KG1 (cell line): ENCODE measurements around the gene MAN1A2.

Source experiments
- DNase-seq: peaks from one replicate; lab custom pipeline; 2025; lab: John Stamatoyannopoulos, UW

The MAN1A2 gene

DNA sequence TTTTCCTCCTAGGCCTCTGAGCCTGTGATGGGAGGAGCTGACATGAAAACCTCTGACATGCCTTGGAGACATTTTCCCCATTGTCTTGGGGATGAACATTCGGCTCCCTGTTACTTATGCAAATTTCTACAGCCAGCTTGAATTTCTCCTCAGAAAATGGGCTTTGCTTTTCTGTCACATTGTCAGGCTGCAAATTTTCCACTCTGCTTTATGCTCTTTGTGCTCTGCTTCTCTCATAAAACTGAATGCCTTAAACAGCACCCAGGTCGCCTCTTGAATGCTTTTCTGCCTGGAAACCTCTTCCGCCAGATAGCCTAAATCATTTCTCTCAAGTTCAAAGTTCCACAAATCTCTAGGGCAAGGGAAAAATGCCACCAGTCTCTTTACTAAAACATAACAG lies 191.9 kb downstream of the MAN1A2 start:
- no peak for DNase-seq

DNA sequence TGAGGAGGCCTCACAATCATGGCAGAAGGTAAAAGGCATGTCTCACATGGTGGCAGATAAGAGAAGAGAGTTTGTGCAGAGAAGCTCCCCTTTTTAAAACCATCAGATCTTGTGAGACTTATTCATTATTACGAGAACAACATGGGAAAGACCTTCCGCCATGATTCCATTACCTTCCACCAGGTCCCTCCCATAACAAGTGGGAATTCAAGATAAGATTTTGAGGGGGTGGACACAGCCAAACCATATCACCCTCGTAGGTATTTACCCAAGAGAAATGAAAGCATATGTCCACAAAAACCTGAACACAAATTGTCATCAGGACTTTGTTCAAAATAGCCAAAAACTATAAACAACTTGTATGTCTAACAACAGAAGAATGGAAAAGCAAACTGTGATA lies 192.7 kb downstream of the MAN1A2 start:
- no peak for DNase-seq

DNA sequence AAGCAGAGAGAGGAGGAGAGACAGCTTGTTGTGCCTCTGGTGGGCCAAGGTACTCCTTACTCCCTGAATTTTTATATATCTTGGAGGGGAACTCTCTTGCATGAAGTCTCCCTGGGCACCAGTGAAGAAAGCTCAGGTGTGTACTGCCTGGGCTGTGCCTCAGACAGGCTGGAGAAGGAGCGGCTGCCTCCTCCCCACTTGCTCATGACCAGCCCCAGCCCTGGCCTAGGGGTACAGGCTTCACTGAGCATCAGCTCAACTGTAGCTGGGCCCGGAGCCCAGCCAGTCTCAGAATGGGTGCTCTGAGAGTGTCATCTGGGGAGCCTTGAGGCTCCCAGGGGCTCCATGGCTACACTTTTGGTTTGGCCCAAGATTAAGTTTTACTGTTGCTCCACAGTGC lies 193.8 kb downstream of the MAN1A2 start:
- DNase-seq: no peak

DNA sequence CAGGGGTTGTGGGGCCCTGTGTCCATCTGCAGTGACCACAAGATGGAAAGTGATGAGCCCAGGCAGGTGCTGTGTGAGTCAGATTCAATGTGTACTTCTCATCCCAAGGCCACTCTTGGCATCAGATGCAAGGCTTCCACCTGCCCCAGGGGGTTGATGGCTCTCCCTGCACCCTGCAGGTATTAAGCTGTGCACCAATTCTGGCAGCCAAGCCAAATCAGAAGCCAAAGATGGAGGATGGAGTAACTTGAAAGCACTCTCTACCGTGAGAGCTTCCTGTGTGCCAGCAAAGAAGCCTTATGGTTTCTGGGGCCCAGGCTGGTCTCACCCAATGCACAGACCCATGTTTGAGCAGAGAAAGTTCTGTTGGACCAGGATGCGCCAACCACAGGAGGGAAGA lies 194.3 kb downstream of the MAN1A2 start:
- DNase-seq: no peak

DNA sequence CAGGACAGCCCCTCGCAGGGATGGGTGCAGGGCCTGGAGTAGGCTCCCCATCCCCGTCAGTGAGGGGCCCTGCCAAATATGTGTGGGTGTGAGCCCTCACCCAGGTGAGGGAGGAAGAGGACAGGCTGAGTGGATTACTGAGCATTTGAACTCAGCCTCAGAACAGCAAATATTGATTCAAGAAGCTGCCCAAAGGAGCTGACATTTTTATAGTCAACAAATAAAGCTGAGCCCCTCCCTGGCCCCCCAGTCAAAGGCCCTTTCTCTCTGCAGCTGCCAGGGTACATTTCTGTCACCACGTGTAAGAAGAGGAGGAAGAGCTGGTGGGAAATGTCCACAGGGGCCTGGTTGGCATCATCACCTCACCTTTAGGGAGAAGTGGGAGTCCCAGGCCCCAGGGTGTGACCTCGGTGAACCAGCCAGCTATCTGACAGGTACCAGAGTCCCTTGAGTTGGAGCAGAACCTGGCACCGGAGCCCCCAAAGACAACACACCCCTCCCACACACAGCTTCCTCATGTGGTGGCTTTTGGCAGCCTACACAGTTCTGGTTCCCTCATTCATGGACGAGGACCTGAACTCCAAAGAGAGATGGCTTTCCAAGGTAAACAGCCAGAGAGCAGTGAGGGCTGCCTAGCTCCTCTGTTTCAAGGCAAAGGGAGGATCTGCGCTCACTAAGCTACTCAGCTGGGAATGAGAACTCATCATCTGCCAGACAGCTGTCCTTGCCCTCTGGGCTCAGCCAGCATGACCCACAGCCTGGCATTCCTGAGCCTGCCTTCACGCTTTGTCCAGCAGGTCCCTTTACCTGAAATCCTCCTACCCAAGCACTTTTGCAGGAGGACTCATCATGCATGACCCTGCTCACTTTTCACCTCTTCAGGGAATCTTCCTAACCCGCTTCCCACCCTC lies 195.6 kb downstream of the MAN1A2 start:
- DNase-seq: no peak

DNA sequence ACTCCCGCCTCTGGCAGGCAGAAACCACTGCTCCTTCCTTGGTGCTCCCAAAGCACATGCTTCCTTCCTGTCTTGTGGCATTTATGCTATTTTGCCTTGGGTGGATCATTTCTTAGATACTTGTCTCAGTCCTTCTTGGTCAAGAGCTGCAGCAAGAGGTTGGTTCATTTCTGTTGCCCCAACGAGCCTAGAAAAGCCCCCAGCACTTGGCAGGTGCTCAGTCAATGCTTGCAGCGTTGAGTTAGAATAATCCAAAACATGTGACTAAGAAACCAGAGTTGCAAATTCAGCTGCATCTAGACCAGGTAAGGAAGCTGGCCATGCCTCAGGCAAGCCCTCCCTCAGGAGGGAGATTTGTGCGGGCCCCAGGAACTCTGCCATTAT lies 196.2 kb downstream of the MAN1A2 start:
- DNase-seq: no peak

DNA sequence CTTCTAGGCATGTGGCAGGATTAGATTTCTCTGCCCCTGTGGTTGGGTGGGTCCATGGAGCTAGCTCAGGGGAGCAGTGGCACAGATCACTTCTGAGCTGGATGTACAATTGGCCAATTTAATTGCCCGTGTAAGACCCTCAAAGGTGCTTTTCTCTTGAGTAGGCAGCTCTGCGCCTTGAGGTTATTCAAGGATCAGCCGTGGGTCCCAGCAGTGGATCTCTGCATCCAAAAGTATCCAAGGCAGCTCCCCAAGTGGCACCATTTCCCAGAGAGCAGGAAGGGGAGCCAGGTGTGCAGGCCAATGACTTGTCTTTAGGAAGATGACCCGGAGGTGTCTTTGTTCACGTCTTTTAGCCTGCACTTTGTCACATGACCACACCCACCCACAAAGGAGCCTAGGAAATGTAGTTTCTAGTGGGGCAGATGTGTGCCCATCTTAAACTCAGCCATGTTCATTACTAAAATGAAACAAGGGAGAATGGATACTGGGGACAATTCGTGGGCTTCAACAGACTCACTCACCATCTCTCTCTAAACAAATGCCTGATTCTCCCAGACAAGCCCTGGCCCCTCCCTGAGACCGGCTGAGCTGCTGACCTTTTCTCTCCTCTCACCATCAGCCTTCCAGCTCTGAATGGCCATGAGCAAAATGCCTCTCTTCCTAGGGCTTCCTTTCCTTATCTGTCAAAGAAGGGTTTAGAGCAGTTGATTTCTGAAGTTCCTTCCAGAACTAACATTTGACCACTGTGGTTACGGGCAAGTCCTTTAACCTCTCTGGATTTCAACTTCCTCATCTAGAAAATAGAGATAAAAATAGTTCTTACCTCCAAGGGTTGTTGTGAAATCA lies 197.2 kb downstream of the MAN1A2 start:
- no peak for DNase-seq

DNA sequence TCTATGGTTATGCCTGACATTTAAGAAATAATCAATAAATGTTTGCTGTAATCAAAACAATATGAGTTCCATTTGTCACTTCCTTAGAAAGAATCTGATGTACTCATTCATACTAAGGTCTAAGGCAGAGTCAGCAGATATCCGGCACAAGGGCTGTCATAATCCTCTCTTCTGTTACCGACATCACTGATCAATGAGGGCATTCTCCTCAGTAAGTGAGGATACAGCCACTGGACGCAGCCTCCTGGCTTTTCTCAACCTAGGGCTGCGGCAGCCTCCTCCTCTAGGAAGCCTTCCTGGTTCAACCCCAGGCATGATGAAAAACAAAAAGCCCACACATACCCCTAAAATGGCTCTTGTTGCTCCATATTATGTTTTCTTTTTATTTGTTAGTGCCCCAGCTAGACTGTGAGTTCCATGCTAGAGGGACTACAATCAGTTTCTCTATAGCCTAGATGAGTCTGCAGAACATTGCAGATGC lies 197.9 kb downstream of the MAN1A2 start:
- no peak for DNase-seq

DNA sequence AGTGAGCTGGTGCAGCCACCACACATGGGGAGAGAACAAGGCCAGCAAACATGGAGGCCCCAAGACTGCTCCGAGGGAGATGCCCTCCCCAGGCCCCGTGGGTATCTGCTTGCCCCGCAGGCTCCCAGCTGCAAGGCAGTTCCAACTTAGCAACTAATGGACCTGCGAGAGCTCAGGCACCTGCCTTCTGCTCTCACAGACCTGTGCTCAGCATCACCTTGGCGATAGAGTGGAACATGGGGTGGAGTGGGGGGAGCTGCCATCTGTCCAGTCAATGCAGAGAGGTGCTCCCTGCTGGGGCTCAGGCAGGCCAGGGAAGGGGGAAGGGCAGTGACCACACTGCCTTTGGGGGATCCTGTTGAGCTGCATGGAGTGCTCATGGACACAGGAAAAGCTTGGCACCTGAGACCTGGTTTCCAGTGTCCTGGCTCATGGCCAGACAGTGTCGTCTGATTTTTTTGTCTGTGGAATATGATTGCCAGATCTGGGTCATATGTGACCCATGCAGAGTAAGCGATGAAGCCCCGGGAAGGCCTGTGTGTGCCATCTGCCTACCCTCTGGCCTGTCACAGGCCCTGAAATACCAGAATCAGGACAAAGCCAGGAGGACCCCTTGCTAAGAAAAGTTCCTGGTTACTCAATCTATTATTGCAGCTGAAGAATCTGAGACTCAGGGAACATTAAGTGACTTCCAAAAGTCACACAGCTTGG lies 198.7 kb downstream of the MAN1A2 start:
- no peak for DNase-seq

DNA sequence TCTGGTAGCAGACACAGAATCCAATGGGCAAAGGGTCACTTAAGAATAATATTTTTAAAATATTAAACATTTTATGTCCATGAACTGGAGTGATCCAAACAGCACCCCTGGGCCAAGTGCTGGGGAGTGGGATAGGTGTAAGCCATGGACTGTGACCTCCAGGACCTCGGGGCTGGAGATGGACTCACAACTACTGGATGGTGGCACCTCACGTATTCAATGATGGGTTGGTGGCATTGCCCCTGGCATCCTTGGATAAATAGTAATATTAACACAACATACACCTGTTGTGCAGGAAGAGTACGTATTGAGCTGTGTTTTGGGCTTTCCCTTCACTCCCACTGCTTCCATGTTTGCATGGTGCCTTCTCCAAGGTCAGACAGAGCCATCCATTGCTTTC lies 199.3 kb downstream of the MAN1A2 start:
- DNase-seq: no peak

DNA sequence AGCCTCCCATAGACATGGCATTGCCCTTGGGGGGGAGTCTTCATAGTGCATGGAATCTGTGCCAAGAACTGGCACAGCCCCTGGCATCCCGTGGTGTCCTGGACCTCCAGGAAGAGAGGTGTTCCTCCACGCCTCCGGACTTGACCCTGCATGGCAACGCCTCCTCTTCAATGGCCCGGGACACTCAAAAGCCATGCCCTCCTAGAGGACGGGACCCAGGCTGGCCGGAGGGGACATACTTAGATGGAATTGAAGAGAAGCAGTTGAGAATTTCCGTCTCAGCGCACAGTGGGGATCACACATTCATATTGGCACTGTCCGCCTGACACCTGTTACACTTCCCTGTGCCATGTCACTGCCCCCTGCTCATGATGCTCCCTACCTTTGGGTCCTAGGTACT lies 200.2 kb downstream of the MAN1A2 start:
- DNase-seq: no peak

DNA sequence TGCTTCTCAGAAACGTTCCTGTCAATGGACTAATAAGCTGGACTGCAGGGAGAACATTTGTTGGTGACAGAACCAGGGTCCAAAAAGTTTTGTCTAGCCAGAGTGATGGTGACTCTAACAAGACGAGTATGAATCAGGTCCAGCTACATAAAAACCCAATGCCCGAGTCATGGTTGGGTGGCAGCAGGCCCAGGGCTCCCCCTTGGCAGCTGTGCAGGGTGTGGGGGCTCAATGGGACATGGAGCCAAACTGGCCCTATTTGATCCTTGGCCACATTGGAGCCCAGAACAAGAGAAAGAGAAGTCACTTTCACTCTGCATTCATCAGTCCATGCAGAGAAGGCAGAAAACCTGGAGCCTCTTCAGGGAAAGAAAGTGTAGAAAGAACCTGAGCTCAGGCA lies 200.7 kb downstream of the MAN1A2 start:
- no peak for DNase-seq

DNA sequence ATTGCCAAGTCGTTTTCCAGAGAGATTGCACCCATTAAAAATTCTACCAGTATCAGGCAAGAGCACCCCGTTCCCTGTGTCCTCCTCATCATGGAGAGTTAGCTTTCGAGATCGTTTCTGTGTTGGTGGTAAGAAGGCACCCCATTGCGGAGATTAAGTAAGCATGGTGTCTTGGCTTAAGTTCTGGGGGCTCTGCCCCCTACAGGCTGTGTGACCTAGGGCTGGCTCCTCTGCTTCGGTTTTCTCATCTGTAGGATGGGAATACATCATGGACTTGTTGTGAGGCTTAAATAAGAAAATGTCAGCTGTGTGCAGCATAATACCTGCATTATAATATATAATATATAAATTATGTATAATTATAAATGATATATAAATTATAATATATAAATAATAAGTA lies 201.8 kb downstream of the MAN1A2 start:
- no peak for DNase-seq

DNA sequence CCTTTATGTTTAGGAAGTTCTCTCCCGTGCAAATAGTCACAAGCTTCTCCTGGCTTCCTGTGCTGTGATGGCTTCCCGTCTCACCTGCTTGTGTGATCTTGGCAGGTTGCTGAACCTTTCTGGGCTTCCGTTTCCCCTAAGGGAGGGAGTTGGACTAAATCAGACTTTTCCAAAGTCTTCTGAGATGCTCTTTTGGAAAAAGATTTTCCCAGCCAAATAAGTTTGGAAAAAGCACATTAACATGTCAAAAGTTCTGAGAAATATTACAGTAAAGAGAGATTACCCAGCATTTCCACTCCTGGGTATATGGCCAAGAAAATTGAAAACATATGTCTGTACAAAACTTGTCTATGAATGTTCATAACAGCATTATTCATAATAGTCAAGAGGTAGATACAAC lies 202.6 kb downstream of the MAN1A2 start:
- DNase-seq: no peak

DNA sequence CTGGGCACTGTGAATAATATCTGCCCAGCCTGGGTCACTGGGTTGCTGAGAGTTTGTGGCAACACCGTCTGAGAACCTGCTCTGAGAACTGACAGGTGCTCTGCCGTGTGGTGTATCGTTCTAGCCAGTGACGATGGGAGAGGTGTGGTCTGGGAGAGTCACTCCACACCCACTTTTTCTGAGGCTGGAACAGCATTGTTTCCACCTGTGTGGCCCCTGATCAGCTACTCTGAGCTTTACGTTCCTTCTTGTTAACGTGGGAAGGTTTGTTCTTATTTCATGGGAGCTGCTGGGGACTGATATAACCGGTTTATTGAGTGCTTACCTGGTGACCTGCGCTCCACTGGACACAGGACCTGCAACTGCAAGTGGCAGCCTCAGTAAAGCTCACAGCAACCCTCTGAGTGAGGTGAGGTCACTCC lies 203.8 kb downstream of the MAN1A2 start:
- DNase-seq: no peak

DNA sequence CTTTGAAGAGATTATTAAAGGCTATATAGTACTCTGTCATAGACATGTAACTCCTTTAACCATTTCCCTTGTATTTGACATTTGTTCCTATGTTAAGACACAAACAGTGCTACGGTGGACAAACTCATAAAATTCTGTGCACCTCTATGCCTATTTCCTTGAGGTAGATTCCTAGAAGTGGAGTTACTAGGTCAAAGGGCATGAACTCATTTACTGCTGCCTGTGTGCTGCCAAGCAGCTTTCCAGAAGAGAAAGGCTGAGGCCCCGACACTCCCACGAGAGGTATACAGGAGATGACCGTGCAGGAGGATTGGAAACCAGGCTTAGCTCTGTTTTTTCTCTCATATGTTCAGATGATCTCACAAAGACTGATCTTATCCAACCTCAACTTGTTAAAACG lies 204.2 kb downstream of the MAN1A2 start:
- no peak for DNase-seq

DNA sequence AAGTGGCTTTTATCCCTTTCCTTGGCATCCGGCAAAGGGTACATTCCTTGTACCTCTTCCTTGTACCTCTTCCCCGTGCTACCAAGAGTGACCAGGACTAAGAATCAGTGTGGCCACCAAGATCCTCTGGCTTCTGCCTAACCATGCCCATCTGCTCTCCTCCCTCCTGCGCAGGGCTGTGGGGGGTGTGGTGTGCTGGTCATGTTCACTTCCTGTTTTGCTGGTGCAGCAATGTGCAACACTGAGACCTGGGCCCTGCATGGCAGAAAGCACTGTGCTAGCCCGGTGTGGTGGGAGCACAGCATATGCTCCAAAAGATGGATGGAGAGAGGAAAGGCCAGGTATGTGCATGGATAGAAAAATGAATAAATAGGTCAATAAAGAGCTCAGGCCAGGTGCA lies 205.3 kb downstream of the MAN1A2 start:
- no peak for DNase-seq

DNA sequence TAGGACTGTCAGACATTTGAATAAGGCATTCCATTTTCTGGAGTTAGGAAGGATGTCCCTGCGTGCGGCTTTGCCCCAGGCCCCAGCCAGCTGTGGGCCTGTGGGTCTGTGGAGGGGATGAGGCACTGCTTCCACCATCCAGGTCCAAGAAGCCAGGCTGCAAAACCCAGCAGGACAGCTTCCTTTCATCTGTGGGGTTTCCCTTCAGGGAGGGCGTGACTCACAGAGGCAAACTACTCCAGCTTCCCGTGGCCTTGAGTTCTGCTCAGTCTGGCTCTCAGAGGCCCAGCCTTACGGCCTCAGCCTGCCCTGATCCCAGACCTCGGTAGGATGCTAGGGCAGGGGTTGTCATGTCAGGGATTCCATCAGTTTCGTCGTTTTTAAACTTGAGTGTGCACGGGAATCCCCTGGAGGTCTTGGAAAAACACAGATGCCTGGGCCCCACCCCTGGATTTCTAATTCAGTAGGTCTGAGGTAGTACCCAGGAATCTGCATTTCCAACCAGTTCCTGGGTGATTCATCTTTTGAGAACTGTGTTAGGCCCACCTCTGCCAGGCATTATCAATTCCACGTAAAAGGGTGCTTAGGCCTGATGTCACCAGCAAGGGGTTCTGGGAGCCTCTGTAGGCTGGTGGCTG lies 206.3 kb downstream of the MAN1A2 start:
- no peak for DNase-seq

DNA sequence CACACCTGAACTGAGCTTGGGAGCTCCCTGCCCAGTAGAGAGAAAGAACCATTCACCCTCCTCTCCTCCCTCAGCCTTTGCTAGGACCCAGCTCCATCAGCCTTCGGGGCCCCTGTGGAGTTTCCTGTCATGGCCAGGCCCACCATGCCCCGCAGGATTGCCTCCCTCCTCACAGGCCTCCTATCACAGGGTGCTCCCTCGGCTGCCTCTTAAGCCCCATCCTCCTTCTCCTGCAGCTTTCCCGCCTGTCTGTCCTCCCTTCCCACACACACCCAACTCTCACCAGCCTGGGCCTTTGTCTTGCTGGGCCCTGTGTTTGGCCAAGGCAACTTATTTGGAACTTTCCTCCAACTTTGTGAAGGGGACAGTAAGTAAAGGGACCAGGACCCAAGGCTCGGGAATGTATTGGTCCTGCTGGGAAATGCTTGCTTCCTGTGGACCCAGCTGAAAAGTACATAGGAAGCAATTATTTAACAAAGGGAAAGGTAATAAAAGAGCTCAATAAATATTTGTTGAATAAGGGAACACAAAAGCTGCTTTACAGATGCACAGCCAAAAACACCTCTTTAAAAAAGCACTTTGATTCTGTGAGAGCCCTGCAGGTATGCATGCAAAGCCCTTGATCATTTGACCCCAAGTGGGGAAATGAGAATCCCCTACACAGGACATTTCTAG lies 207.0 kb downstream of the MAN1A2 start:
- DNase-seq: no peak

DNA sequence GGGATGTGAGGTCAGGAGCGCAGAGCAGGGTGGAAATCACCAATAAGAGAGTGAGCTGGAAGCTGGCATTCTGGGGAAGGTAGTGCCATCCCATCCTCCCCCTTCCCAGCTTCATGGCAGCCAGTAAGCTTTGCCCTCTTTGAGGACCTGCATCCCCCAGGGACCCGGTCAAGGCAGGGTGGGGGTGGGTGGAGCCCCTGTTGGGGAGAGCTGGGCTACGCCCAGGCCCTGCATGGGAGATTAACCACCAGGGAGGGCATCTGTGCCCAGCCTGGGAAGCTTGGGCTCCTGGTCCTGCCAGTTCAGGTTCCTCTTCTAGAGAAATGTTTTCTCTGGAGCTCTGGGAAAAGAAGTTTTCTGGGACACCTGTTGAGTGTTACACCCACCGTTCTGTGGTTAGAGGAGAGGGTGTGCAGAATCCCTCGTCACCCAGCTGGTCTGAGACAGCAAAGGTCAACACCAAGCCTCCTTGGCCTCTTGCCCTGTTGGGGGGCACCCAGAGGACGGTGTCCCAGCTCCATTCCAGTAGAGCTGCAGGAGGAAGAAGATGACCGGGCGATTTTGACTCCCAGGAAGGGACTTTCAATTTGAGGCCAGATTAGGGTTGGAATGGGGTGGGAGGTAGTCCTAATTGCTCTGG lies 208.5 kb downstream of the MAN1A2 start:
- no peak for DNase-seq

DNA sequence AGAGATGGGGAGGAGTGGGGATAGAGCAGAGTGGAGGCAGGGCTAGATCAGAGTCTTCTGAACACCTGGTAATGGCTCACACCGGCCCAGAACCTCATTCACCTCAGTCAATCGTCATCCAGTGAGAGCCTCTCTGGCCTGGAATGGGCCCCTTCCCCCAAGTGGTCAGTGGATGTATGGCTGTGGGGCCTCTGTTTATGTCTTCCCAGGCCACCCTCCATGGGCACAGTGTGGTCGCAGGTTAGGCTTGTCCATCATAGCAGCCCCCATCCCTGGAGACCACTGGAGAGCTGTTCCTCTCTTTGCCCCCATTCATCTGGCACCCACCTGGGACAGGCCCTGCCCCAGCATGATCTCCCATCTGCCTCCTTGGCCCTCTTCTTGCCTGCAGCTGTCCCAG lies 209.0 kb downstream of the MAN1A2 start:
- DNase-seq: no peak
